Esophagus squamous epithelium (tissue), 5 donors: Measurements from ENCODE around the gene OPN5. TPM values are rescaled to one million over a fixed set of nuclear protein-coding genes. Genes with fewer than 3 reads are reported as not detected.
A peak's percentile ranks its signal among the peaks of the same experiment; 100 is the strongest.

Experiments used
- DNase-seq: peaks from one replicate; lab custom pipeline; 2025; lab: John Stamatoyannopoulos, UW
- H3K27ac ChIP-seq, 4 donors: fragments of 200-600 bp; sonication (generic); one replicate each; pipeline ENCODE4 v1.5.1; 2016 to 2019; ENCODE audit warnings: mild to moderate bottlenecking in 1 of 4
- H3K27me3 ChIP-seq, 4 donors: fragments of 200-600 bp; sonication (generic); 1 replicate in 3 of 4; 2 replicates in 1 of 4; pipeline versions ENCODE4 v1.5.1 to v1.6.0; 2017 to 2021; ENCODE audit warnings: antibody characterized with exemption in 1 of 4
- H3K36me3 ChIP-seq, 3 donors: fragments of 200-600 bp; sonication (generic); one replicate each; pipeline ENCODE4 v1.5.1; 2016 to 2019
- H3K4me1 ChIP-seq, 3 donors: fragments of 200-600 bp; sonication (generic); one replicate each; pipeline ENCODE4 v1.5.1; 2017 to 2019
- H3K4me3 ChIP-seq, 4 donors: fragments of 200-600 bp; sonication (generic); 1 replicate in 3 of 4; 2 replicates in 1 of 4; pipeline ENCODE4 v1.5.1; 2016 to 2019; ENCODE audit warnings: mild to moderate bottlenecking in 2 of 4, moderate library complexity in 1 of 4
- H3K9me3 ChIP-seq, 3 donors: fragments of 200-600 bp; sonication (generic); one replicate each; pipeline ENCODE4 v1.5.1; 2016 to 2019
- POLR2A ChIP-seq, 4 donors: fragments of 450-650 bp; IDR thresholded peaks; one replicate each; pipeline ENCODE4 v1.6.1; 2017; ENCODE audit warnings: antibody characterized with exemption in 4 of 4, mild to moderate bottlenecking in 4 of 4, moderate library complexity in 3 of 4
- WGBS, 2 donors: methylation state at CpG; one replicate each; pipeline ENCODE4 v1.1.5; 2018; 5-methylcytosine and 5-hydroxymethylcytosine counted together
- intact Hi-C: fragments of 100-400 bp; cut with DNase I; formaldehyde crosslinking; loops from one replicate; pipeline ENCODE4 v1.15.0; 2022
- total RNA-seq, 4 donors: library from RNA; depleted of rRNA; stranded (reverse); fragments of >200 nt; gene quantifications; one replicate each; pipeline ENCODE4 v1.1.0, GENCODE V29; 2016
- TF ChIP-seq, protein P1 (sequence below), 6 experiments: fragments of 450-650 bp in 4 of 6; fragments of 200-600 bp in 2 of 6; sonication (generic) in 2 of 6; IDR thresholded peaks; one replicate each; pipeline ENCODE4 v1.5.1; 2016 to 2019; ENCODE audit warnings: antibody characterized with exemption in 6 of 6, mild to moderate bottlenecking in 4 of 6, moderate library complexity in 4 of 6
- donor health status: DM: yes; HTN: yes; CAD: no.

The OPN5 gene, protein sequence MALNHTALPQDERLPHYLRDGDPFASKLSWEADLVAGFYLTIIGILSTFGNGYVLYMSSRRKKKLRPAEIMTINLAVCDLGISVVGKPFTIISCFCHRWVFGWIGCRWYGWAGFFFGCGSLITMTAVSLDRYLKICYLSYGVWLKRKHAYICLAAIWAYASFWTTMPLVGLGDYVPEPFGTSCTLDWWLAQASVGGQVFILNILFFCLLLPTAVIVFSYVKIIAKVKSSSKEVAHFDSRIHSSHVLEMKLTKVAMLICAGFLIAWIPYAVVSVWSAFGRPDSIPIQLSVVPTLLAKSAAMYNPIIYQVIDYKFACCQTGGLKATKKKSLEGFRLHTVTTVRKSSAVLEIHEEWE
- total RNA-seq, result not detected

DNA sequence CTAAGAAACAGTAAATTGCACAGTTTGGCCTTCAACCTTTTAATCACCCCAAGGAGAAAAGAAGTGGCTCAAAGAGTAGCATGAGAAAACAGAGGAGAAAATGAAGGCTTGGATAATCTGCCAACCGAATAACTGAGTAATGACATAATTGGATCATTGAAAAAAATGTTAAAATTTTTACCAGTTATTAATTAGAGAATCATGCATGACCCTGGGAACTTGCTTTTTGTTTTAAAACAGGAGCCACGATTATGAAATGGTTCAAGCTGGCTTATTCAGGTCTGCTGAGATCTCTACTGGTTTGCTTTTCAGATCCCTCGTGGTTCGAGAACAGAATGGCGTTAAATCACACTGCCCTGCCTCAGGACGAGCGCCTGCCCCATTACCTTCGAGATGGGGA is at the start of gene OPN5:
Gene OPN5 (plus strand): TSS at position 301 of the 400 bp plus-strand sequence. CDS start 35 bp downstream, at position 336.
- no peak for DNase-seq
- H3K27ac ChIP-seq, result no peak within 1 kb of the TSS
- TF ChIP-seq, protein P1, sequence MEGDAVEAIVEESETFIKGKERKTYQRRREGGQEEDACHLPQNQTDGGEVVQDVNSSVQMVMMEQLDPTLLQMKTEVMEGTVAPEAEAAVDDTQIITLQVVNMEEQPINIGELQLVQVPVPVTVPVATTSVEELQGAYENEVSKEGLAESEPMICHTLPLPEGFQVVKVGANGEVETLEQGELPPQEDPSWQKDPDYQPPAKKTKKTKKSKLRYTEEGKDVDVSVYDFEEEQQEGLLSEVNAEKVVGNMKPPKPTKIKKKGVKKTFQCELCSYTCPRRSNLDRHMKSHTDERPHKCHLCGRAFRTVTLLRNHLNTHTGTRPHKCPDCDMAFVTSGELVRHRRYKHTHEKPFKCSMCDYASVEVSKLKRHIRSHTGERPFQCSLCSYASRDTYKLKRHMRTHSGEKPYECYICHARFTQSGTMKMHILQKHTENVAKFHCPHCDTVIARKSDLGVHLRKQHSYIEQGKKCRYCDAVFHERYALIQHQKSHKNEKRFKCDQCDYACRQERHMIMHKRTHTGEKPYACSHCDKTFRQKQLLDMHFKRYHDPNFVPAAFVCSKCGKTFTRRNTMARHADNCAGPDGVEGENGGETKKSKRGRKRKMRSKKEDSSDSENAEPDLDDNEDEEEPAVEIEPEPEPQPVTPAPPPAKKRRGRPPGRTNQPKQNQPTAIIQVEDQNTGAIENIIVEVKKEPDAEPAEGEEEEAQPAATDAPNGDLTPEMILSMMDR (IDR thresholded peaks at IDR 0.05), result no peak
- TF ChIP-seq POLR2A (IDR thresholded peaks at IDR 0.05), result no peak
- peaks cover 0 to 5% (median 0%) of the 10 kb centered on the region in 4 donors for H3K27me3 ChIP-seq
- H3K36me3 ChIP-seq, result no peaks in the 10 kb centered on the region
- no peak within 1 kb of the TSS for H3K4me3 ChIP-seq
- no peaks in the 10 kb centered on the region for H3K9me3 ChIP-seq
- intact Hi-C loops, result no loop called here
- WGBS, 2 donors, result 84 to 89% methylated on average over 8 of the region's 8 CpGs
- H3K4me1 ChIP-seq, result peaks cover 0 to 4% (median 3%) of the 10 kb centered on the region in 3 donors

DNA sequence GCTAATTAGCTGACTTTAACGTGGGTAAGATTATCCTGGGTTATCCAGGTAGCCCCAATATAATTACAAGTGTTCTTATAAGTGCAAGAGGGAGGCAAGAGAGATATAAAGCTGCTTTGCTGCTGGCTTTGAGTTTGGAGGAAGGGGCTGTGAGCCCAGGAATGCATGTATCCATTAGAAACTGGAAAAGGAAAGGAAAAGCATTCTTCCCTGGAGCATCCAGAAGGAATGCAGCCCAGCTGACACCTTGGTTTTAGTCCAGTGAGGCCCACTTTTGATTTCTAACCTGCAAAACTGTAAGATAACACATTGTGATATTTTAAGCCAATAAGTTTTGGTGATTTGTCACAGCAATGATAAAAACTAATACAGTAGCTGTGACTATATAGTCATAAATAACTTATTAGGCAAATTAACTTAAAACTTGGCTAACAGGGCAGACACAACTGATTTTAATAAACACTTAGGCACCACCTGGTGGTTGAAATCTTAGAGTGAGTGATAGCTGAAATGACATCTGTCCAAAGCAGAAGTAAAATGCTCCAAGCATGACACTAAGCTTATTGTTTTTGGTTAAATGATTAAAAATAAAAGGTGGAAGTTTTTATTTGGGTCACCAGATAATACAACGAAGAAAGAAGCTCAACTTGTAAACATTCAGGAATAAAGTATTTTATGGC is 47.8 kb upstream of the OPN5 start:
- H3K36me3 ChIP-seq, result no peaks in the 10 kb centered on the region
- H3K27ac ChIP-seq, result no peak overlapping the region
- WGBS, 2 donors, result 24 to 29% methylated on average over 2 of the region's 2 CpGs
- no peaks in the 10 kb centered on the region for H3K27me3 ChIP-seq
- no peak for DNase-seq
- H3K4me3 ChIP-seq, result no peak overlapping the region
- TF ChIP-seq, protein P1 (IDR thresholded peaks at IDR 0.05), result peak in 5 of 6 experiments; percentile 40 to 75 (median 50)
- TF ChIP-seq POLR2A (IDR thresholded peaks at IDR 0.05), result no peak
- no peaks in the 10 kb centered on the region for H3K9me3 ChIP-seq
- H3K4me1 ChIP-seq, result peaks cover 0 to 17% (median 0%) of the 10 kb centered on the region in 3 donors
- intact Hi-C loops, result no loop called here

DNA sequence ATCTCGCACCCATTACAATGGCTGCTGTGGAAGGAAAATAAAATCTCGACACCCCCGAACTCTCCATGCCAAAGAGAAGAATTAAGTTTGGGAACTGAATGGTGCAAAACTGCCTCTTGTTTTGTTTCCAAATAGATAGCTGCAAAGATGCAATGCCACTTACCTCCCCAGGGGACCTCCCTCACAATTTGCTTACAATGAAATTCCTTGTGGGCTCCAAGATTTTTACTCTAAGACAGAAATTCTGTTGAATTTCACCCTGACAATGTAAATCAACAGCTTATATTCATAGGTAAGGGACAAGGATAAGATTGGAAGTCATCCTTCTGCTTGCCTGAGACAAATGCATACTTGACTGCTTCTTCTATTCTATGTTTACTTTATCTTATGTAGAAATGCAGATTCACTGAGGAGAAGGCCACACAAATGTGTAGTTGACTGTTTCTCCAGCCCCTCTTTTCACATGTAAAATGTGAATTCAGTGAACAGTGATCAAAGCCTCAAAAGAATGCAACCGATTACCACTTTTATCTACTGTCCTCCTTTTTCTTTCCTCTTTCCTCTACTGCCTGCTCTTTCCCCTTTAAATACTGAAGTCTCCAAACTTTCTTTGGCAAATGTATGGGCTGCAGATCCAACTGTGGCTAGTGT is 46.9 kb upstream of the OPN5 start:
- Histone ChIP-seq H3K36me3 (no peaks in the 10 kb centered on the region), H3K9me3 (no peaks in the 10 kb centered on the region), H3K27ac (no peak overlapping the region), H3K4me1 (peaks cover 0 to 9% (median 0%) of the 10 kb centered on the region in 3 donors), H3K4me3 (no peak overlapping the region), H3K27me3 (no peaks in the 10 kb centered on the region)
- TF ChIP-seq, protein P1 (IDR thresholded peaks at IDR 0.05), result no peak
- no peak for TF ChIP-seq POLR2A (IDR thresholded peaks at IDR 0.05)
- WGBS, 2 donors, result 63 to 68% methylated on average over 4 of the region's 4 CpGs
- no peak for DNase-seq
- intact Hi-C loops, result loop anchor here (5.0 kb wide), 1 partner anchor 103 kb away; no protein-coding TSS in a partner anchor

DNA sequence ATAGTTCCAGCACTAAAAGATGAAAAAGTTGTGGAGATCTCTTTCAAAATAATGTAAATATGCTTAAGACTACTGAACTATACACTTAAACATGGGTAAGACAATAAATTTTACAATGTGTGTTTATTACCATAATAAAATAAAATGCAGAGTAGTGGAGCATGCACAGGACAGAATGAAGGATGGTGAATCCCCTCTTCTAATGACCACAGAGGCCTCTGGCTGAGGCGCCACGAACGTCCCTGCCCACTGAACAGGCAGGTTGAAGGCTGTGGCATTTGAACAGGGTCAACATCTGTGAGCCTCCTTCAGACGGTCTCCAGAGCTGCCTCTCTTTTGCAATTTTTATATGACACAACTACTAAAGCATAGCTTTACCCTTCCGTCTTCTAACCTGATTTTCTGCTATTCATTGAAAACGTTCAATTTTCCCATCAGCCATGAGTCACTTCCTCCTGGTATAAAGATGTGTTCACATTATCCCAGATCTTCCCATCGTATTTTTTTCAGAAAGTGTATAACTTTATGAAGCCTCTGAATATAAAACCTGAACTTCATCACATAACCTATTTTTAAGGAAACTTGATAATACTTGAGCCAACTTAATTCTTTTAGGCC is 45.6 kb upstream of the OPN5 start:
- 58 to 61% methylated on average over 7 of the region's 7 CpGs for WGBS, 2 donors
- no peak overlapping the region for H3K4me3 ChIP-seq
- no peaks in the 10 kb centered on the region for H3K9me3 ChIP-seq
- H3K4me1 ChIP-seq, result peaks cover 0 to 12% (median 0%) of the 10 kb centered on the region in 3 donors
- TF ChIP-seq POLR2A (IDR thresholded peaks at IDR 0.05), result no peak
- TF ChIP-seq, protein P1 (IDR thresholded peaks at IDR 0.05), result no peak
- DNase-seq, result no peak
- H3K27me3 ChIP-seq, result no peaks in the 10 kb centered on the region
- H3K27ac ChIP-seq, result no peak overlapping the region
- intact Hi-C loops, result loop anchor here (5.0 kb wide), 1 partner anchor 104 kb away; no protein-coding TSS in a partner anchor
- H3K36me3 ChIP-seq, result no peaks in the 10 kb centered on the region
